Measurements from ENCODE around the gene APC.

- no peak for TF ChIP-seq CTCF (IDR thresholded peaks at IDR 0.05 in 2 of 3, conservative IDR thresholded peaks at IDR 0.05 in 1 of 3; ENCODE audit: control insufficient read depth in 2 of 3, extremely low read depth in 1 of 3, insufficient read depth in 1 of 3, low read depth in 3 of 3, low read length in 3 of 3)
- no peak for TF ChIP-seq NFYA (IDR thresholded peaks at IDR 0.05; ENCODE audit: borderline replicate concordance, low read depth, low read length)
- no peak for TF ChIP-seq ZBTB33 (IDR thresholded peaks at IDR 0.05)
- TF ChIP-seq CREB1 (IDR thresholded peaks at IDR 0.05; ENCODE audit: low read depth): no peak
- no peak for TF ChIP-seq EP300 (IDR thresholded peaks at IDR 0.05; ENCODE audit: borderline replicate concordance in 1 of 2, control insufficient read depth in 1 of 2, low read depth in 2 of 2, low read length in 2 of 2)
- no peak for TF ChIP-seq POLR2AphosphoS5 (IDR thresholded peaks at IDR 0.05; ENCODE audit: low read length)
- TF ChIP-seq IKZF2 (IDR thresholded peaks at IDR 0.05): no peak
- no peak for TF ChIP-seq YY1 (IDR thresholded peaks at IDR 0.05; ENCODE audit: low read depth, low read length)
- TF ChIP-seq MYC (IDR thresholded peaks at IDR 0.05; ENCODE audit: insufficient read depth, insufficient read length, insufficient replicate concordance, low read length, severe bottlenecking): no peak
- no peak for TF ChIP-seq RELB (IDR thresholded peaks at IDR 0.05; ENCODE audit: low read depth)
Measured at GRCh38 chr5:112885001-112885400, 147.3 kb downstream of the APC start.

Measured in GM12878 (cell line).